GM12891 (cell line): ENCODE results near the gene LHFPL3.

Experiments used
- DNase-seq: peaks from one replicate; pipeline ENCODE4 v3.0.0; 2011; ENCODE audit warnings: low spot score; ENCODE audit not compliant: insufficient read length
- FAIRE-seq: peaks from 2 replicates; lab custom pipeline; 2011; peaks lifted over from hg19 to GRCh38; lab: Jason Lieb, UNC
- PAX5 ChIP-seq: IDR thresholded peaks from 2 replicates; pipeline ENCODE4 v1.6.1; 2011; ENCODE audit warnings: low read length, moderate library complexity, mild to moderate bottlenecking; ENCODE audit not compliant: insufficient read depth, severe bottlenecking
- POLR2A ChIP-seq: IDR thresholded peaks from 2 replicates; pipeline ENCODE4 v1.6.1; 2011; ENCODE audit warnings: low read depth, low read length, control low read depth
- POLR2AphosphoS5 ChIP-seq: IDR thresholded peaks from 2 replicates; pipeline ENCODE4 v1.6.1; 2011; ENCODE audit warnings: low read depth, low read length, control low read depth
- POU2F2 ChIP-seq: IDR thresholded peaks from 2 replicates; pipeline ENCODE4 v1.6.1; 2011; ENCODE audit warnings: low read depth, mild to moderate bottlenecking, control low read depth, low read length, moderate library complexity
- SPI1 ChIP-seq: IDR thresholded peaks from 2 replicates; pipeline ENCODE4 v1.6.1; 2011; ENCODE audit warnings: low read depth, low read length, control low read depth
- TAF1 ChIP-seq: IDR thresholded peaks from 2 replicates; pipeline ENCODE4 v1.6.1; 2011; ENCODE audit warnings: low read depth, low read length, control low read depth

Gene LHFPL3

GRCh38 chr7:104371216-104371979, 43.0 kb downstream of the LHFPL3 start:
- DNase-seq: no peak
- no peak for TF ChIP-seq PAX5
- TF ChIP-seq POLR2A: no peak
- TF ChIP-seq SPI1: no peak
- TF ChIP-seq POU2F2: no peak
- no peak for TF ChIP-seq TAF1
- no peak for TF ChIP-seq POLR2AphosphoS5
- FAIRE-seq: no peak

DNA sequence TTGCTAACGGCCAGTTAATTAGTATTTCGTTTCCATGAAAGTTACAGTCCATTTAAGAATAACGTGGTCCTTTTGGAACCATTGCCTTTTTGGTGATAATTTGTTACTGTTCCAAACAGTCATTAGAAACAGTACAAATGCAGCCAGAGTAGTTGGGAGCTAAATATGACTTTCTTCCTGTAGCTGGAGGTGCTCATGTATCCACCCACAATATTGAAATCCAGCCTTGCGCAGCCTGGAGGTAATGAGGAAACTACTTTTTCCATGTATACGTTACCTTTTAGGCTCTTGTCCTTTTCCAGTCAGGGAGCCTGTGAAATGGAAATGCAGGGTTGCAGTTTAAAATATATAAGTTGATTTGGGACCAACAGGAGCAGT, 43.6 kb downstream of the LHFPL3 start:
- FAIRE-seq (no peak), DNase-seq (no peak)
- TF ChIP-seq PAX5 (no peak), TAF1 (no peak), POU2F2 (no peak), POLR2A (no peak), POLR2AphosphoS5 (no peak), SPI1 (no peak)

GRCh38 chr7:104382616-104383015, 54.2 kb downstream of the LHFPL3 start:
- no peak for TF ChIP-seq SPI1
- TF ChIP-seq POU2F2: no peak
- no peak for TF ChIP-seq TAF1
- DNase-seq: no peak
- no peak for FAIRE-seq

DNA sequence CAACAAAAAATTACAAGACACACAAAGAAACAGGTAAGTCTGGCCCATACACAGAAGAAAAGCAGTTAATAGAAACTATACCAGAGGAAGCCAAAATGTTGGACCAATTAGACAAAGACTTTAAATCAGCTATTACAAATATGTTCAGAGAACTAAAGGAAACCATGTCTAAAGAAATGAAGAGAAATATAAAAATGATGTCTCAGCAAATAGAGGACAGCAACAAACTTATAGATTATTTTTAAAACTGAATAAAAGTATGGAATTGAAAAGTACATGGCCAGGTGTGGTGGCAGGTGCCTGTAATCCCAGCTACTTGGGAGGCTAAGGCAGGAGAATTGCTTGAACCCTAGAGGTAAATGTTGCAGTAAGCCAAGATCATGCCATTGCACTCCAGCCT, 58.5 kb downstream of the LHFPL3 start:
- FAIRE-seq: no peak
- no peak for DNase-seq
- no peak for TF ChIP-seq PAX5
- no peak for TF ChIP-seq TAF1
- no peak for TF ChIP-seq POLR2AphosphoS5
- no peak for TF ChIP-seq POU2F2
- TF ChIP-seq SPI1: no peak
- TF ChIP-seq POLR2A: no peak

GRCh38 chr7:104388222-104388621, 59.8 kb downstream of the LHFPL3 start:
- DNase-seq: no peak
- FAIRE-seq: no peak
- no peak for TF ChIP-seq POLR2AphosphoS5
- no peak for TF ChIP-seq SPI1
- TF ChIP-seq POU2F2: no peak
- TF ChIP-seq PAX5: no peak
- TF ChIP-seq POLR2A: no peak
- no peak for TF ChIP-seq TAF1

DNA sequence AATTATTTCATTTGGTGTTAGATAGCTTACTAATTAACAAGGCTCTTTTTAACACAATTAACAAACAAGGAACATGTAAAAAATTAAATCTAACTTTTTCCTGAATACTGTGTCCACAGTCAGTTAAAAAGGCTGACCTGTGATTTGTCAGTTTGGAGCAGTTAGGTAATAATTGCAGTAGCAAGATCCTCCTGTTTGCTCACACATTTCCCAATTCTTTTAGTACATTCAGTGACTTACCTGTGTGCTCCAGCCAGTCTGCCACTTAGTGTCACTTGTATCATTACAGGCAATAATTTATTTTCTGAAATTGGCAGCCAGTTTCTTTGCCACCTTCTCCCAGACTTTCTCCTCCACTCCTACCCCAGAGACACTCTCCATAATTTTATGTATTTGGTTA, 66.8 kb downstream of the LHFPL3 start:
- DNase-seq (no peak), FAIRE-seq (no peak)
- TF ChIP-seq POU2F2 (no peak), PAX5 (no peak), POLR2A (no peak), POLR2AphosphoS5 (no peak)

DNA sequence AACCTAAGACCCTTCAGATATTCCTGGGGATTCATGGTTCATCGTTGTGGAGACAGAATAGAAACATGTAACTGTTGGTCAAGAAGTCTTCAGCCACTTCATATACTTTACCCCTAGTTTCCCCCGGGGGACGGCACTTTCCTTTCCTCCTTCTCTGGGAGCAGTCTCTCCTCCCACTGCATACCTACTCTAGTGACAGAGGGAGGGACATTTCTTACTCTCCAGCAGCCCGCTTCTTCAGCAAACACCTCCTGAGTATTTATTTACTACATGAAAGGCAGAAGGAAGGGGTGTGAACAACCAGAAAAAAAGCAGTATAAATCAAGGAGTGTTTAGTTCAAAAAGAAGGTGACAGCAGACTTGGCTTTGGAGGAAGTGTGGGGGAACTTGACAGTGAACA, 69.0 kb downstream of the LHFPL3 start:
- TF ChIP-seq POU2F2 (no peak), TAF1 (no peak), POLR2AphosphoS5 (no peak), PAX5 (no peak), SPI1 (no peak), POLR2A (no peak)
- DNase-seq (no peak), FAIRE-seq (no peak)

GRCh38 chr7:104408371-104408770, 80.0 kb downstream of the LHFPL3 start:
- FAIRE-seq (no peak), DNase-seq (no peak)
- TF ChIP-seq TAF1 (no peak), POU2F2 (no peak), POLR2AphosphoS5 (no peak), PAX5 (no peak), SPI1 (no peak), POLR2A (no peak)

- FAIRE-seq (no peak), DNase-seq (no peak)
- TF ChIP-seq SPI1 (no peak), POLR2AphosphoS5 (no peak), POLR2A (no peak), PAX5 (no peak), TAF1 (no peak), POU2F2 (no peak)
Measured at GRCh38 chr7:104410742-104411141, 82.3 kb downstream of the LHFPL3 start.

DNA sequence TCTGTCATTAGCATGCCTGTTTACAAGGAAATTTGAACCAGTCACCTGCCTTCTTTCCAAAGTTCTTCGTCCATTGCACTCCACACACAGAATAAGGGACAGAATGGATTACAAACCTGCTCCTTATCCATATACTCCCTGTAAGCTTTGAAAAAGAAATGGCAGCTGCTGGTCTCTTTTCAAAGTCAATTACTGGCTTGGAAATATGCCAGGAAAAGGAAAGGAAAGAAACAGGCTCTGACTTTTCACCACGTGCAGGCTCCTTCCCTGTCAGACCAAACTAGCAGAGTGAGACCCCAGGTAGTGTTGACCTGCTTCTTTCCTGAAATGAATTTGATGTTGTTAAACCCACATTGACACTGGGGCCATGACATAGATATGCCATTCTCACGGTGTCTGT, 84.5 kb downstream of the LHFPL3 start:
- DNase-seq (no peak), FAIRE-seq (no peak)
- no peak for TF ChIP-seq PAX5
- no peak for TF ChIP-seq SPI1
- no peak for TF ChIP-seq POLR2AphosphoS5
- no peak for TF ChIP-seq POLR2A
- TF ChIP-seq TAF1: no peak
- no peak for TF ChIP-seq POU2F2
